Measurements from ENCODE around the gene MAP2.

Gene MAP2

GRCh38 chr2:209757163-209757562, 333.3 kb downstream of the MAP2 start:
- DNase-seq, result no peak

GRCh38 chr2:209761566-209761965, 337.7 kb downstream of the MAP2 start:
- DNase-seq, result no peak

GRCh38 chr2:209762563-209762962, 338.7 kb downstream of the MAP2 start:
- no peak for DNase-seq

- DNase-seq, result no peak
These were observed 339.3 kb downstream of the MAP2 start for GRCh38 chr2:209763106-209763505.

- no peak for DNase-seq
These were observed 342.8 kb downstream of the MAP2 start for GRCh38 chr2:209766613-209767012.

GRCh38 chr2:209767316-209767715, 343.5 kb downstream of the MAP2 start:
- no peak for DNase-seq

GRCh38 chr2:209768557-209768956, 344.7 kb downstream of the MAP2 start:
- no peak for DNase-seq

- DNase-seq, result peak; percentile 71
These were observed 347.8 kb downstream of the MAP2 start, which contains the start of gene UNC80 for GRCh38 chr2:209771474-209772289. Gene UNC80, plus strand, starts transcription at chr2:209771832. Its CDS starts 241 bp downstream, at chr2:209772073.

GRCh38 chr2:209772290-209772685, 348.4 kb downstream of the MAP2 start:
- DNase-seq, result peak; percentile 83

GRCh38 chr2:209773377-209773776, 349.5 kb downstream of the MAP2 start:
- peak; percentile 81 for DNase-seq
